ENCODE measurements around the gene VWA8.

VWA8 gene

DNA sequence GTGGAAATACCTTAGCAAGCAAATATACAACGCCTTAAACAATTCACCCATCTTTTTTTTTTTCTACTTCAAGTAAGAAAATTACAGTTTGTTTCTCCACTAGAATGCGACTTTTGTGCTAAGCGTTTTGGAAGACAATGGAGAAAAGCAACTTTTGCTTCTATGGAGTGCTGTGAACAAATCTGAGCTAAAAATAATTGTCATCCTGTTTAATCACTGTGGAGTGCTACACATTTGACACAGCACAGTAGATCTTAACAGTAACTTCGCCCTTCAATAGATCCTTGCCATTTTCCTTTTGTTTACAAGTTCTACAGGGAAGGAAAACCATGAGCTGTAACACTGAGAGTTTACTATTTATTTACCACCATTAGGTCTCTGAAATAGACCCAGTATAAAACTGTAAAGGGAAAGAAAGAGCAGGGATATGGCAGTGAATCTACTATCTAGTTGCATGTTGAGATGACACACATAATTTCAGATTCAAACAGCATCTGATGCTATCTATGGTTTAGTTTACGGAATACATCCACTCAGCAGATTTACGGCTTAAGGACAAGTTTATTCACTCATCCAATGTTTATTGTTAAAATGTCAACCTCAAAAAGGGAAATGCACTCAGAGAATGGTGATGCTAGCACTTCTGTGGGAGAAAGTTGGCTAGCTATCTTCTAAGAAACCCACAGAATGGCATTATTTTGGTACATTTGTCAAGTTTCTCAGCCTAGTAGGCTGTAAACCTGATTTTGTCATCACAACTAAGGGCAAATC is 175.3 kb downstream of the VWA8 start:
- no peaks in the 10 kb centered on the region for H3K27me3 ChIP-seq (ENCODE audit: insufficient read depth, low read depth, severe bottlenecking)
- no peak overlapping the region for H3K4me3 ChIP-seq (ENCODE audit: low read depth, low read length)
- H3K36me3 ChIP-seq = no peaks in the 10 kb centered on the region
- H3K27ac ChIP-seq = no peak overlapping the region
- no peaks in the 10 kb centered on the region for H3K9me3 ChIP-seq (ENCODE audit: severe bottlenecking)
- TF ChIP-seq, protein P1, sequence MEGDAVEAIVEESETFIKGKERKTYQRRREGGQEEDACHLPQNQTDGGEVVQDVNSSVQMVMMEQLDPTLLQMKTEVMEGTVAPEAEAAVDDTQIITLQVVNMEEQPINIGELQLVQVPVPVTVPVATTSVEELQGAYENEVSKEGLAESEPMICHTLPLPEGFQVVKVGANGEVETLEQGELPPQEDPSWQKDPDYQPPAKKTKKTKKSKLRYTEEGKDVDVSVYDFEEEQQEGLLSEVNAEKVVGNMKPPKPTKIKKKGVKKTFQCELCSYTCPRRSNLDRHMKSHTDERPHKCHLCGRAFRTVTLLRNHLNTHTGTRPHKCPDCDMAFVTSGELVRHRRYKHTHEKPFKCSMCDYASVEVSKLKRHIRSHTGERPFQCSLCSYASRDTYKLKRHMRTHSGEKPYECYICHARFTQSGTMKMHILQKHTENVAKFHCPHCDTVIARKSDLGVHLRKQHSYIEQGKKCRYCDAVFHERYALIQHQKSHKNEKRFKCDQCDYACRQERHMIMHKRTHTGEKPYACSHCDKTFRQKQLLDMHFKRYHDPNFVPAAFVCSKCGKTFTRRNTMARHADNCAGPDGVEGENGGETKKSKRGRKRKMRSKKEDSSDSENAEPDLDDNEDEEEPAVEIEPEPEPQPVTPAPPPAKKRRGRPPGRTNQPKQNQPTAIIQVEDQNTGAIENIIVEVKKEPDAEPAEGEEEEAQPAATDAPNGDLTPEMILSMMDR (IDR thresholded peaks at IDR 0.05; ENCODE audit: low read depth, low read length) = no peak
- no peak for DNase-seq

DNA sequence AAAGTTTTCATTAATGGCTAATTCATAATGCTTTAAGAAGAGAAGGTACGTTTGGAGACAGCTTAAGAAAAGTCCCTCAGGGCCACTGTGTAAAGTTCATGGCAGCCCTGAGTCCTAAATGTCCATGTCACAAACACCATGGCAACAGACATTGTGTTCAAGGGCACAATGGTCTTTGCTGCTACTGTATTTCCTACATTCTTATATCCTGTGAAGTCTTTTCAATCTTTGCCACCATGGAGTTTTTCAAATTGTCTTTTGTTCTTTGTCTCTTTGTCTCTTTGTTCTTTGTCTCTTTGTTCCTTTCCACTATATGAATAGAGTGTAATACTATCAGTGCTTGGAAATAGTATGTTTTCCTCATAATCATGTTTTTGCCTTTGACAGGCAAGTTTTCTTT is 178.8 kb downstream of the VWA8 start:
- no peak for DNase-seq
- H3K36me3 ChIP-seq = no peaks in the 10 kb centered on the region
- no peaks in the 10 kb centered on the region for H3K9me3 ChIP-seq (ENCODE audit: severe bottlenecking)
- no peaks in the 10 kb centered on the region for H3K27me3 ChIP-seq (ENCODE audit: insufficient read depth, low read depth, severe bottlenecking)
- H3K27ac ChIP-seq = no peak overlapping the region
- no peak overlapping the region for H3K4me3 ChIP-seq (ENCODE audit: low read depth, low read length)
- TF ChIP-seq, protein P1 (IDR thresholded peaks at IDR 0.05; ENCODE audit: low read depth, low read length) = no peak

GRCh38 chr13:41780715-41781706 is 179.9 kb downstream of the VWA8 start:
- H3K9me3 ChIP-seq (ENCODE audit: severe bottlenecking) = no peaks in the 10 kb centered on the region
- DNase-seq = no peak
- H3K27me3 ChIP-seq (ENCODE audit: insufficient read depth, low read depth, severe bottlenecking) = no peaks in the 10 kb centered on the region
- H3K27ac ChIP-seq = no peak overlapping the region
- no peak overlapping the region for H3K4me3 ChIP-seq (ENCODE audit: low read depth, low read length)
- TF ChIP-seq, protein P1 (IDR thresholded peaks at IDR 0.05; ENCODE audit: low read depth, low read length) = no peak
- H3K36me3 ChIP-seq = no peaks in the 10 kb centered on the region

GRCh38 chr13:41775251-41775650 is 185.7 kb downstream of the VWA8 start:
- DNase-seq = no peak
- TF ChIP-seq, protein P1 (IDR thresholded peaks at IDR 0.05; ENCODE audit: low read depth, low read length) = no peak
- Histone ChIP-seq H3K27ac (no peak overlapping the region), H3K4me3 (ENCODE audit: low read depth, low read length) (no peak overlapping the region), H3K9me3 (ENCODE audit: severe bottlenecking) (no peaks in the 10 kb centered on the region), H3K36me3 (no peaks in the 10 kb centered on the region), H3K27me3 (ENCODE audit: insufficient read depth, low read depth, severe bottlenecking) (no peaks in the 10 kb centered on the region)

DNA sequence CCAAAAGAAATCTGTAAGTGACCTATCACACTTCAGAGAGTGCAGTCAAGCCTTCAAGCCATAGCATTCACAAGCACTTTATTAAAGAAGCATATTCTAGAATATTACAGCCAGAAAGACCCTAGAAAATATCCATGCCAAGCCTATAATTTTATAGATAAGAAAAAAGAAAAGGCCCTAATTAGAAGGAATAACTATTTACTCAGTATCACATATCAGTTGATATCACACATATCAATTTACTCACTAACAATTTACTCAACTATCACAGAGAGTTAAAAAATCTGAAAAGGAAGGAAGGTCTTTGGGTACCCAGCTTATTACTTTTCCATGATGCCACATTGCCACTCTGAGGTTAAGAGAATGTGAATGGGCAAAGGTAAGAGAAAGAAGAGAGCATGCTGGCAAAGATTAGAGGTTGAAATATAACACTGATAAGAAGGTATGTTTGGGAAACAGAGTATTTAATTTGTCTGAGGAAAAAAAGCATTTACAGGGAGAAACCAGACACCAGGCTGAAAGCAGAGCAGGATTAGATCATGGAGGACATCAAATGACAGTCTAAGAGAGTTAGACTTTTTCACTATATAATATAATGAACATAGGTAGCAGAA is 186.2 kb downstream of the VWA8 start:
- H3K27me3 ChIP-seq (ENCODE audit: insufficient read depth, low read depth, severe bottlenecking) = no peaks in the 10 kb centered on the region
- H3K9me3 ChIP-seq (ENCODE audit: severe bottlenecking) = no peaks in the 10 kb centered on the region
- no peak for DNase-seq
- TF ChIP-seq, protein P1 (IDR thresholded peaks at IDR 0.05; ENCODE audit: low read depth, low read length) = no peak
- H3K4me3 ChIP-seq (ENCODE audit: low read depth, low read length) = no peak overlapping the region
- no peaks in the 10 kb centered on the region for H3K36me3 ChIP-seq
- H3K27ac ChIP-seq = no peak overlapping the region
